GM18868 (cell line): ENCODE measurements around the gene MCF2L.

Source experiments
- ATAC-seq: cut with Tn5 transposase; IDR thresholded peaks from one replicate; pipeline ENCODE4 v1.9.1; 2021; ENCODE audit warnings: mild to moderate bottlenecking, moderate library complexity; ENCODE audit not compliant: unreplicated experiment

Gene MCF2L

DNA sequence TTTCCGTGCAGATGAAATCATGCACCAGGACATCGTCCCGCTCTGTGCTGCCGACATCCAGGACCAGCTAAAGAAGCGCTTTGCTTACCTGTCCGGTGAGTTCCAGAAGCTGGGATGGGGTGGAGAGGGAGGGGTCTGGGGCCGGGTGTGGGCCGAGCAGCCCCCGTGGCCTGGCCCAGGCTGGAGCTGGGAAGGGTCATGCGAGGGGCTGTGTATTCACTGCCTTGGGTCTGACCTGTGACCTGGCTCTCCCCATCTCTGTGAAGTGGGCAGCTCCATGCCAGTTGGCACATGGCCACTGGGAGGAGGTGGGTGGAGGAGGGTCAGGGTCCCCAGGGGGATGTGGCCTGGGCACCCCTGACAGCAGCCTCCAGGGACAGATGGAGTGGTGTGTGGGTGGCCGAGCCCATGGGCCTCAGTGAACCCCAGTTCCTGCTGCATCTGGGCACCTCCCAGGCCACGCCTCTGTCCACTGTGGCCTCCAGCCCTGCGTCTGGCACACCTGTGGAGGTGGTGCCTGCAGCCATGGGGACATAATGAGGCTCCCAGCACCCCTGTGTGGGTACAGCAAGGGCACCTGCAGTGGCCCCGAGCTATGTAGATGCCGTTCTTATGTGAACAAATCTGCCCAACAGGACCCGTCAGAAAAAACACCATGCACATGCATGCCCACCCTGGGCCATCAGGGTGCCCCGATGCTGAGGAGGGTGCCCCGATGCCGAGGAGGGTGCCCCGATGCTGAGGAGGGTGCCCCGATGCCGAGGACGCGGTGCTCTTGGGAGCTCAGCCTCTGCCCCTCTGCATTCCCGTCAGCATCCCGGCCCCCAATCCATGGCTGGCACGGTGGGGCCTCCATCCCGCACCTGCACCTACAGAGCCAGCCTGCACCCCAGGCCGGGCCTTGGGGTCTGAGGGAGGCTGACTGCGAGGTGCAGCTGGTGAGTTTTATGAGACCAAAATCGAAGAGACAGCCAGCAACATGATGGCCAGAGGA lies 46.0 kb downstream of the MCF2L start:
- no peak for ATAC-seq

- ATAC-seq = no peak
Observed at GRCh38 chr13:113015826-113016525, 47.0 kb downstream of the MCF2L start.

DNA sequence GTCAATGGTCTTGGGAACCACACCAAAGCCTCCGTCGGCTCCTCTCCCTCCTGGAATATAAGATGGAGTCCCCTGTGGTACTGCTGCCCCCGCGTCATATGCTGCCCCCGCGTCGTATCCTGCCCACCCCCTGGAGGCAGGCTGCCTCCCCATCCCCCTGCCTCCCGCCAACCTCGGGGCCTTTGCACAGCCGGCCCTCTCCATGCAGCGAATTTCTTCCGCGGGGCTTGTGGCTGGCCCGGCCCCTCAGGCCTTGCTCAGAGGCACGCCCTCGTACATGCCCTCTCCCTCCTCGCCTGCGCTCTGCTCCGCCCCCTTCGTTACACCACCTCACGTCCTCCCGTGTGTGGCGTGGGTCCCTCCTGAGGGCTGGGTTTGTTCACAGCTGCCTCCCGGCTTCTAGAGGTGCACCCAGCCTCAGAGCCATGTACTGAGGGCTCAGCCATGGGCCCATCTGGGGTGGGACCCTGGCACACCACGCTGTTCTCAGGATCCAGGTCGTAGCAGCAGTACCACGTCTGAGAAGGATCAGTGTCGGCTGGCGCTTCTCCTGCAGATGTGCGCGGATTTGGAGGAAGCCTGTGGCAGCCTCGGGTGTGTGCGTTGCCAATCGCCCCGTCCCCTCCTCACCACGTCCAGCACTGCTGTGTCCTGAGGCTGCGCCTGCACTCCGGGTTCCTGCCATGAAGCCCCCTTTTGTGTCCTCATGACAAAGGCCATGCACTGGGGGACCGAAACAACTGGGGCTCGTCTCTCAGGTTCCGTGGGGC lies 47.7 kb downstream of the MCF2L start:
- ATAC-seq = no peak

- ATAC-seq = no peak
Observed at GRCh38 chr13:113017506-113018215, 48.6 kb downstream of the MCF2L start.

DNA sequence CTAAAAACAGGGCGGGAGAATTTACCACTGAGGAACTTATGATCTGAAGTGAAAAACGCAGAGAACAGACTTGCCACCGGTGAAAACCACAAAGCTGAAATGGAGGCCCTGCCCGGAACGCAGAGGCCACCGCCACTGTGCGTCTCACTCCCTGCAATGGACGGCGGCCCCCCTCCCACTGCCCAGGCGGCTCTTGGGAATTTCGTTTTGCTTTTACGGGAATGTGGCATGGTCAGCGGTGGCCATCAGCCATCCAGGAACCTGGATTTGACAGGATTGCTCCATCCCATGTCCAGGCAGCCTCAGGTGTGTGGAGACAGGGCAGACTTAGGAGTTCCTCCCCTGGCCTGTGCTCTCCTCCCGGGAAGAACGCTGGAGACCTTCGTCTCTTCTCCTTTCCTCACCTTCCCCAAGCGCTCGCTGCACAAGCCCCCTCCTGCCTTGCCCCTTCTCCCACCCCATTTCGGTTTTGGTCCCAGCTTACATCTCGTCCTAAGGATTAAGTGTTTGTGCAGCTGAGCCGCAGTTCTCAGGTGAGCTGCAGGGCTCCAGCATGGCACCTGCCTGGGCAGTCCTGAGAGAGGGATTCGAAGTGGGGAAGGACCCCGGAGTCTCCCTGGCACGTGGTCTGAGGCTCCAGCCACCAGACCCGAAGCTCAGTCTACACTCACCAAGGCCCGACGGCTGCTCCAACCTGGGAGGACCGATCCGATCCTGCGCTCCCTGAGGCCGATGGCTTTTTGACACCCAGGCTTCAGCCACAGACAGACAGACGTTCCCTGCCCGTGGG lies 49.9 kb downstream of the MCF2L start:
- ATAC-seq = no peak

- no peak for ATAC-seq
Observed at GRCh38 chr13:113020323-113021080, 51.5 kb downstream of the MCF2L start.

- ATAC-seq = no peak
Observed at GRCh38 chr13:113021391-113021790, 52.4 kb downstream of the MCF2L start.

- no peak for ATAC-seq
Observed at GRCh38 chr13:113021811-113022210, 52.8 kb downstream of the MCF2L start.

DNA sequence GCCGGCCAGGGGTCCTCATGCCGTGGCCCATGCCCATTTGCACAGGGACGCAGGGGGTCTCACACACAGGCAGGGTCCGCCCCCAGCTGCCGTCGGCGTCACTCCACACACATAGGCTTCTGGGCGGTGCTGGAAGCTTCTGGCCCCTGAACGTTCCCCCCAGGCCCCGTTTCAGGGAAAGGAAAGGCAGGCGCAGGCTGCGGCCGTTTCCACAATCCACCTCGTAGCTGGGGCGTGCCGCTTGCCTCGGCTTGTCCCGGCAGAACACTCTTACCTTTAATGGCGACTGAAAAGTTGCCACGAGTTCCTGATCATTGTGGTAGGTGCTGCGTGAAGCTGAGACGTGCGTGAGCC lies 53.4 kb downstream of the MCF2L start:
- ATAC-seq = no peak

DNA sequence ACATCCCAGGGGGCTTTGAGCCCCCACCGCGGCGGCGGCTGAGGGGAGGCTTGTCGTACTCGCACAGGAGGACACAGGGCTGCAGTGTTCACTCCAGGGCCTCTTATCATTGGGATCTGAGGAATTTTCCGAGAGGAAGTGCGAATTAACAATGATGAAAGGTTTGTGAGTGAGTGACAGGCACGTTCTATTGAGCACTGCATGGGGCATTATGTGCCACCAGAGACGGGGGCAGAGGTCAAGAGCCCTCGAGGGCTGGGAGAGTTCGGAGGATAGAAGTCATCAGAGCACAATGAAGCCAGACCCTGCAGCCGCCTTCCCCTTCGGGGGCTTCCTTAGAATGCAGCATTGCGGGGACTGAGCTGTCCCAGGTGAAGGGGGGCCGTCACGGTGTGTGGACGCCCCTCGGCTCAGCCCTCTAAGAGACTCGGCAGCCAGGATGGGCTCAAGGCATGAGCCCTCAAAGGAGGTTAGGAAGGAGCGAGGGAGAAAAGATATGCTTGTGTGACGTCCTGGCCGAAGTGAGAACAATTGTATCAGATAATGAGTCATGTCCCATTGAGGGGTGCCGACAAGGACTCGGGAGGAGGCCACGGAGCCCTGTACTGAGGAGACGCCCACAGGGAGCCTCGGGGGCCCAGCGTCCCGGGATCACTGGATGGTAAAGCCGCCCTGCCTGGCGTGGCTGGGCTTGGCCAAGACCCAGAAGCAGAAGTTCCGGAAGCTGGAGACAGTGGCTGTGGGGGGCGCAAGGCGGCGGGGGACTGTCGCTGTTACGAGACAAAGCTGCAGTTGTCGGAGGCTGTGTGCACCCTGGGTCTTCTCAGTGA lies 53.9 kb downstream of the MCF2L start:
- no peak for ATAC-seq

GRCh38 chr13:113023694-113024430 lies 54.8 kb downstream of the MCF2L start:
- ATAC-seq = no peak

GRCh38 chr13:113024466-113024865 lies 55.5 kb downstream of the MCF2L start:
- ATAC-seq = no peak

DNA sequence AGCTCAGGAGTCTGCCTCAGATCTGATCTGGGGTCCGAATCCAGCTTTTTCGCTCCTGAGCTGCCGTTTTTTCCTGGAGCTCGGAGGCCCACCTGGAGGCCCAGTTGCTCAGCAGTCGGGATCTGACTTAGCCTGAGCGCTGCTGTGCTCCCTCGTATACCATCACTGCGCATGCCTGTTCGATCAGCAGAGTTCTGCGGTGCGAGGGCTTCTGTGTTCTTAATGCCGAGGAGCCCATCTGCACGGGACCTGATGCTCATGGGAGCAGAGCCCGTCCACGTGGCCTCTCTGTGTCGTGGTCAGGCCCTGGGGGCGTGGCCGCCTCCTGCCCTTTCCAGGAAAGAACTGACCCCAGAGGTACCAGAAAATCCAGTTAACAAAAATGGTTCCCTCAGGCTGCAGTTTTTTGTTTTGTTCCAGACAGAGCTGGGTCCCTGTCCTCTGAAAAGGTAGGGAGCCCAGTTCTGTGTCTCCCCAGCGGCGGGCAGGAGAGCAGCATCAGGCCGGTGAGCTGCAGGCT lies 57.4 kb downstream of the MCF2L start:
- ATAC-seq = no peak

- no peak for ATAC-seq
Observed at GRCh38 chr13:113027095-113027494, 58.1 kb downstream of the MCF2L start.

GRCh38 chr13:113027566-113027965 lies 58.6 kb downstream of the MCF2L start:
- ATAC-seq = no peak

DNA sequence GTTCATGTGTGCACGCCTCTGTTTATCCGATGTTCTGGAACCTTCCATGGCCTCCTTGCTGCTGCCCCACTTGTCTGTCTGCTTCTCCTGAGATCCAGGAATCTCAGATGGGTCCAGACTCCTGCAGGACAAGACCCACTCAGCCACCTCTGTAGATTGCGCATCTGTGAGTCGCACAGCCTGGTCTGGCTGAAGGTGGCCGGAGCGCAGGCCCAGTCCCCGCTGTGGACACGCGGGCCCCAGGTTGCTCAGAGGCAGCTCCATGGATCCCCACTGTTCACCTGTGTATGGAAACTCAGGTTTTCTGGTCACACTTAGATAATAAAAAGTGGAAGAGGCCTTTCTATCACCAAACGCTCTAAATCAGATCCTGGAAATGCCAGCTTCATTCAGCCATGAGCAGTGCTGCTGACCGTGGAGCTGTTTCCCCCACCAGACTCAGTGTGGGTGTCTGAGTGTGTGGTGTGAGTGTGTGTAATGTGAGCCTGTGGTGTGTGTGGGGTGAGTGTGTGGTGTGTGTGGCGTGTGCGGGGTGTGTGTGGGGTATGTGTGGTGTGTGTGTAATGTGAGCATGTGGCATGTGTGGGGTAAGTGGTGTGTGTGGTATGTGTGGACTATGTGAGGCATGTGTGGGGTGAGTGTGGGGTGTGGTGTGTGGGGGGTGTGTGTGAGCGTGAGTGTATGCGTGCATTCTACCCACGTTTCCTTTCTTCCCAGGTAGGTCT lies 59.5 kb downstream of the MCF2L start:
- ATAC-seq = no peak

DNA sequence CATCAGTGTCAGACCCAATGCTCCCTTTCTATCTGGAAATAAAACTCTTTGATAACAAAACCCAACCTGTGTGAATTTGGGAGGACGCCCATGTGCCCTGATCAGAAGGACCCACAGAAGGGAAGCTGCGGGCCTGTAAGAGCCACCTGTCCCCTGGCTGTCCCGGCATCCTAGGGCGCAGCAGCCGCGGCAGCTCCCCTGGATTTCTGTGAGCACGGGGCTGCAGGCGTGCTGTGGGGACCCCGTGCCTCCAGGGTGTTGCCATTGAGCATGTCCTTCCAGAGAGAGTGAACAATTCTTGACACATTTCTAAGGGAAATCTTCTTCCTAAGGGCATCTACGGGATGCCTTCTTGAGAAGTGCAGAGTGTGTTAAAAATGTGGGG lies 60.0 kb downstream of the MCF2L start:
- ATAC-seq = no peak
